Measurements from ENCODE around the gene TATDN2.
"Not testable (repeated sequence)": the region's sequence is repeated elsewhere in the genome, so short reads cannot be mapped to it uniquely, and the experiment has no call there.

The TATDN2 gene

DNA sequence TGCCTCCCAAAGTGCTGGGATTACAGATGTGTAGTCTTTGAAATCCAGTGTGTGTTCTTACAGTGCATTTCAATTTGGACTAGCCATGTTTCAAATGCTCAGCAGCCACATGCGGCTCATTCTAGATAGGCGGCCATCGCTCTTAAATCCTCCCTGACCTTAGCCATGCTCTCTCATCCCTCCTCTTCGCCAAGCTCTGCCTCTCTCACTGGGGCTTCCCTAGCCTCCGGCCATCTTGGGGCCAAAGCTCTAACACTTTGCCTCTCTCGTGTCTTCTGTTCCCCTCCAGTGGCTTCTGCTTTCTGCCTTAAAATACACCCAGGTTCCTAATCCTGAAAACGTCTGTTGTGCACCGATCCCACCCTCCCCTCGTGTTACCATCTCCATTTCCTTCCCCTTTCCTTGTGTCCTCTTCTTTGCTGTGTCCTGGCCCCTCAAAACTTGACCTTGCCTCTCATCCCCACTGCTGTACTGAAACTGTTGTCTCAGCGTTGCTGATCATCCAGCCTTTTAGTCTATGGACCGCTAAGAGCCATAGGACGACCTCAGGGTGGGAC, 45.8 kb downstream of the TATDN2 start:
- Histone ChIP-seq H3K9me3 (ENCODE audit: low read length) (no peaks in the 10 kb centered on the region), H2AFZ (ENCODE audit: low read depth, low read length) (no peak overlapping the region), H3K4me3 (ENCODE audit: low read length) (no peak overlapping the region), H3K27me3 (ENCODE audit: insufficient read depth, low read length) (no peaks in the 10 kb centered on the region), H3K4me1 (ENCODE audit: insufficient read depth, low read length) (no peaks in the 10 kb centered on the region), H3K36me3 (ENCODE audit: insufficient read depth, low read length) (peaks cover 22% of the 10 kb centered on the region)

DNA sequence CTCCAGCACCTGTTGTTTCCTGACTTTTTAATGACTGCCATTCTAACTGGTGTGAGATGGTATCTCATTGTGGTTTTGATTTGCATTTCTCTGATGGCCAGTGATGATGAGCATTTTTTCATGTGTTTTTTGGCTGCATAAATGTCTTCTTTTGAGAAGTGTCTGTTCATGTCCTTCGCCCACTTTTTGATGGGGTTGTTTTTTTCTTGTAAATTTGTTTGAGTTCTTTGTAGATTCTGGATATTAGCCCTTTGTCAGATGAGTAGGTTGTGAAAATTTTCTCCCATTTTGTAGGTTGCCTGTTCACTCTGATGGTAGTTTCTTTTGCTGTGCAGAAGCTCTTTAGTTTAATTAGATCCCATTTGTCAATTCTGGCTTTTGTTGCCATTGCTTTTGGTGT, 49.8 kb downstream of the TATDN2 start:
- not testable (repeated sequence) for H3K27me3 ChIP-seq (ENCODE audit: insufficient read depth, low read length); H3K4me1 ChIP-seq (ENCODE audit: insufficient read depth, low read length); H3K4me3 ChIP-seq (ENCODE audit: low read length); H2AFZ ChIP-seq (ENCODE audit: low read depth, low read length); H3K9me3 ChIP-seq (ENCODE audit: low read length)
- peaks cover 49% of the 10 kb centered on the region for H3K36me3 ChIP-seq (ENCODE audit: insufficient read depth, low read length)

DNA sequence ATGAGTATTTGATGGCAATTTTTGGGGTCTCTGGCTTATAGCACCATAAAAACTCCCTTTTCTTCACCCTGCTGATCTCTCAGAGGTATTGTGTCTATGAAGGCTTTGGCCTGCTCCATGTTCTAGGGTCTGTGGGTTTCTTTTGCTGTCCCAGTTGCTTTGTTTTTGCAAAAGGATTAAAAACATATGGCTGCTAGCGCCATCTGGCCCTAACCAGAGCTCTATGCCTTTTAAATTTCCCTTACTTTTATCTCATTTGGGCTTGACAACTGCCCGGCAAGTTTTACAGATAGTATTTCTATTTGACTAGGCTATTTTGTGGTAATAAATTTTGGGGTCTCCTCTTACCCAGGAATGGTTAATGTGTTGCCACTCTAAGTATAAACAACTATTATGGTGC, 50.9 kb downstream of the TATDN2 start:
- Histone ChIP-seq H3K9me3 (ENCODE audit: low read length) (no peaks in the 10 kb centered on the region), H3K4me3 (ENCODE audit: low read length) (no peak overlapping the region), H3K4me1 (ENCODE audit: insufficient read depth, low read length) (no peaks in the 10 kb centered on the region), H2AFZ (ENCODE audit: low read depth, low read length) (no peak overlapping the region), H3K36me3 (ENCODE audit: insufficient read depth, low read length) (peaks cover 54% of the 10 kb centered on the region), H3K27me3 (ENCODE audit: insufficient read depth, low read length) (no peaks in the 10 kb centered on the region)

DNA sequence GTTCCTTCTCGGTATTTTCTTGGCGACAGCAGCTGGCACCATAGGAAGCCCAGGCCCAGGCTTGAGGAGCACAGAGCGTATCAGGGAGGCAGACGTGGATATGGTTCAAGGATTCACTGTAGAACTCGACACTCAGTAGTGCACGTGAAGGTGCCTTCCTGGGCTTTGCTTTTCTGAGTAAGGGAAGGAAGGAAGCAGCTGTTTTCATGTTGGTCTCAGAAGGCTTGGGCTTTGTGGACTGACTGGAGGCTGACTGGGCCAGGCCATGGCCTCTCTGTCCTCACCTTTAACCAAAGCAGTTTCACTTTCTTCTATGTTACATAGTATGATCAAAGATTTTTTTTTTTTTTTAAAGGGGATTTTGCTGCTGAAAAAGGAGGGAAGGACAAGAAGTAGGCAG, 51.4 kb downstream of the TATDN2 start:
- H2AFZ ChIP-seq (ENCODE audit: low read depth, low read length), result no peak overlapping the region
- H3K4me3 ChIP-seq (ENCODE audit: low read length), result no peak overlapping the region
- peaks cover 59% of the 10 kb centered on the region for H3K36me3 ChIP-seq (ENCODE audit: insufficient read depth, low read length)
- no peaks in the 10 kb centered on the region for H3K4me1 ChIP-seq (ENCODE audit: insufficient read depth, low read length)
- H3K27me3 ChIP-seq (ENCODE audit: insufficient read depth, low read length), result no peaks in the 10 kb centered on the region
- H3K9me3 ChIP-seq (ENCODE audit: low read length), result no peaks in the 10 kb centered on the region

DNA sequence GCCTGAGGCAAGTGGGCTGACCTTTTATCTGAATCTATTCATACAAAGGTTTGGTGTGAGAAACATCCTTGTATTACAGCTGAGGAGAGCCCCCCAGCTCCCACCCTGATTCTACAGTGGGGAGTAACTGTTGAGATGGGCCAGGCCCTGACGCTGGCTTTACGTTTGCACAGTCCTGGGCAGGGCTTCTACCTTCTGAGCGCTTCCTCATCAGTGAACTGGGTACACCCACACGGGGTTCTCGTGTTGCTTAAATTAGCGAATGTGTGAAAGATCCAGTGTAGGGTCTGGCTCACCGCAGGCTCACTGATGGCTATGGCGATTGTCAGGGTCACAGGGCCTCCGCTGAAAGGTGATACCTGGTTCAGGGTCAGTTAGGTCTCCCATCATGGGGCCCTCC, 51.8 kb downstream of the TATDN2 start:
- Histone ChIP-seq H3K27me3 (ENCODE audit: insufficient read depth, low read length) (no peaks in the 10 kb centered on the region), H3K9me3 (ENCODE audit: low read length) (no peaks in the 10 kb centered on the region), H3K4me3 (ENCODE audit: low read length) (no peak overlapping the region), H2AFZ (ENCODE audit: low read depth, low read length) (no peak overlapping the region), H3K36me3 (ENCODE audit: insufficient read depth, low read length) (peaks cover 63% of the 10 kb centered on the region), H3K4me1 (ENCODE audit: insufficient read depth, low read length) (no peaks in the 10 kb centered on the region)

DNA sequence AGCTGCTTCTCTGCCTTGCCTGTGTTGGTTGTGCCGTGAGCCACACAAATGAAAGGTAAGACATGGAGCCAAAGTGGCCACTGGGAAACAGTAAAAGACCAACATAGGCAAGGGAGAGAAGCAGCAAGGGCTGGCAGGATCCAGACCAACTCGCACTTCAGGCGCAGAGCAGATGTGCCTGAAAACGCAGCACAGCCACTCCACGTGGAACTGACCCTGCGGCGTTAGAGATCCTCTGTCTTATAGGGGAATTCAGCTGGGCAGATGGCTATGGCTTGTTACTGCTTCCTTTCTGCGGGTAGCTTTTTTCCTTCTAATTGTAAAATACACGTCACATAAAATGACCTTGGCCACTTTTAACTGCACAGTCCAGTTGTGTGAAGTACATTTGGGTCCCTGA, 54.8 kb downstream of the TATDN2 start:
- H3K4me3 ChIP-seq (ENCODE audit: low read length), result no peak overlapping the region
- no peak overlapping the region for H2AFZ ChIP-seq (ENCODE audit: low read depth, low read length)
- H3K4me1 ChIP-seq (ENCODE audit: insufficient read depth, low read length), result no peaks in the 10 kb centered on the region
- peaks cover 80% of the 10 kb centered on the region for H3K36me3 ChIP-seq (ENCODE audit: insufficient read depth, low read length)
- H3K9me3 ChIP-seq (ENCODE audit: low read length), result no peaks in the 10 kb centered on the region
- no peaks in the 10 kb centered on the region for H3K27me3 ChIP-seq (ENCODE audit: insufficient read depth, low read length)

DNA sequence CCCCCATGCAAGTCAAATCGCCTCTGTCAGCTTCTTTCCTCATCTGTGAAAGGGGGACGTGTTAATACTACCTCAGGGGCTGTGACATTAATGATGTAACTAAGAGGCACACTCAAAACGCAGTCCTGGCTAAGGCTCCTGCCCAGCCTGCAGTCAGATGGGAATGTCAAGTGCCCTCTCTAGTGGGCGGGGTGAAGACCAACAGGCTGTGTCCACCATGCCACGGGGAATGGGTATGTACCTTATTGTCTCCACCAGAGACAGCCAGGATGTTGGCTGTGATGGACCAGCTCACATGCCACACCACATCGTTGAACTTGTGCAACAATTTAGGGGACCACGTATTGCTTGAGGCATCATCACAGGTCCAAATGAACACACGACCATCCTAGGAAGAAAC, 55.5 kb downstream of the TATDN2 start:
- no peaks in the 10 kb centered on the region for H3K9me3 ChIP-seq (ENCODE audit: low read length)
- no peak overlapping the region for H2AFZ ChIP-seq (ENCODE audit: low read depth, low read length)
- H3K4me3 ChIP-seq (ENCODE audit: low read length), result no peak overlapping the region
- peaks cover 83% of the 10 kb centered on the region for H3K36me3 ChIP-seq (ENCODE audit: insufficient read depth, low read length)
- no peaks in the 10 kb centered on the region for H3K27me3 ChIP-seq (ENCODE audit: insufficient read depth, low read length)
- H3K4me1 ChIP-seq (ENCODE audit: insufficient read depth, low read length), result no peaks in the 10 kb centered on the region

DNA sequence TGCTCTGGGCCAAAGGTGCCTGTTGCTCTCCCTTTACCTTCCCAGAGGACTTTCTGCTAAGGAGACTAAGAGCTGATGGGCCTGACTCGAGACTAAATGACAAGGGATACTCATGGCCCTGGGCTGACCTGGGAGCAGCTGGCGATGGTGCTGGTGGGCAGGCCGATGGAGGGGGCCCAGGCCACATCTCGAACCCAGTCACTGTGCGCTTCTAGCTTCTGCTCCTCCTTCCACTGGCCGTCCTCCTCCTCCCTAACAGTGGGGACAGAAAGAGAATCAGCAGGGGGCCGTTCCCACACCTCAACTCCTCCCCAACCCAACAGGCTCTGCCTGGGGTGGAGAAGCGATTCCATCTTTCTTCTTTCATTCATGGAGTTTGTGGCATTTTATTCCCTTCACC, 56.6 kb downstream of the TATDN2 start:
- Histone ChIP-seq H2AFZ (ENCODE audit: low read depth, low read length) (no peak overlapping the region), H3K4me1 (ENCODE audit: insufficient read depth, low read length) (no peaks in the 10 kb centered on the region), H3K9me3 (ENCODE audit: low read length) (no peaks in the 10 kb centered on the region), H3K27me3 (ENCODE audit: insufficient read depth, low read length) (no peaks in the 10 kb centered on the region), H3K4me3 (ENCODE audit: low read length) (no peak overlapping the region), H3K36me3 (ENCODE audit: insufficient read depth, low read length) (peaks cover 80% of the 10 kb centered on the region)

DNA sequence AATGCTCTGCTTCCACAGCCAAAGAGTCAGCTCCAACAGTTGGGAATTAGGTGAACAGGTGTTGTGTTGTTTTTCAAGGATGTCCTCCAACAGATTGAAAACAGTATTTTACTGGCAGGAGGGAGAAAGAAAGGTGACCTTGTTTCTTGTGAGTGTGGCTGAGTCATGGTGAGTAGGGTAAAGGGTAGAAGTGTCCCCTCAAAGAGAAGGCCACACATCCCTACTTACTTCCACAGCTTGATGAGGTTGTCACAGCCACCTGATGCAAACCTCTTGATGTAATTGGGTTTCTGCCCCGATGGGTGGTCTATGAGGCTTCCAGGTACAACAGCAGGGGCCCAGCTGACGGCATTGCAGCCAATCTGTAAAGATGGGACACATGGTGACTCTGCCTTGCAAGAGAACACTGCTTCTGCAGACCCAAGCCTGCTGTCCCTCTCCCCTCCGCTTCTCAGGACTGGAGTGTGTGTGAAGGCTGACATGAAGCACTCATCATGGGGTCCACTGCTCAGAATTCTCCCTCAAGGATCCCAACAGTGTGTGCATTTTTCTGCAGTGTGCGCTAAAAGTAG, 57.2 kb downstream of the TATDN2 start:
- H3K9me3 ChIP-seq (ENCODE audit: low read length), result no peaks in the 10 kb centered on the region
- no peak overlapping the region for H3K4me3 ChIP-seq (ENCODE audit: low read length)
- H3K27me3 ChIP-seq (ENCODE audit: insufficient read depth, low read length), result no peaks in the 10 kb centered on the region
- no peak overlapping the region for H2AFZ ChIP-seq (ENCODE audit: low read depth, low read length)
- no peaks in the 10 kb centered on the region for H3K4me1 ChIP-seq (ENCODE audit: insufficient read depth, low read length)
- H3K36me3 ChIP-seq (ENCODE audit: insufficient read depth, low read length), result peaks cover 78% of the 10 kb centered on the region

DNA sequence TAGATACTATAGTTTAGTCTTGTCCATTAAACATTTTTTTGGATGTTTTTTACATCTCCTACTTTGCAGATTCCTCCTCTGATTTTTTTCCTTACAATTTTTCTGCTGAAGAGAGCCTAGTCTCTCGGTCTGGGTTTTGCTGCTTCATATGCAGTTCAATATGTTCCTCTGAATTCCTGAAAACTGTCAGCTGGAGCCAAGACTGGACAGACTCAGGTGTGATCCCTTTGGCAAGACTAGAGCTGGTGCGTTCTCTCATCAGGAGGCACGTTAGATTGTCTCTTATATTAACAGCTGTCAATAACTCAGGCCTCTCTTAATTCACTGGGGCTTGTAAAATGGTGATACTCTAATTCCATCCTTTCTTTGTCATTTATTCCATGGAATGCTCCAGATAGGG, 57.9 kb downstream of the TATDN2 start:
- Histone ChIP-seq H3K4me1 (ENCODE audit: insufficient read depth, low read length) (no peaks in the 10 kb centered on the region), H3K4me3 (ENCODE audit: low read length) (no peak overlapping the region), H2AFZ (ENCODE audit: low read depth, low read length) (no peak overlapping the region), H3K36me3 (ENCODE audit: insufficient read depth, low read length) (peaks cover 78% of the 10 kb centered on the region), H3K27me3 (ENCODE audit: insufficient read depth, low read length) (no peaks in the 10 kb centered on the region), H3K9me3 (ENCODE audit: low read length) (no peaks in the 10 kb centered on the region)

DNA sequence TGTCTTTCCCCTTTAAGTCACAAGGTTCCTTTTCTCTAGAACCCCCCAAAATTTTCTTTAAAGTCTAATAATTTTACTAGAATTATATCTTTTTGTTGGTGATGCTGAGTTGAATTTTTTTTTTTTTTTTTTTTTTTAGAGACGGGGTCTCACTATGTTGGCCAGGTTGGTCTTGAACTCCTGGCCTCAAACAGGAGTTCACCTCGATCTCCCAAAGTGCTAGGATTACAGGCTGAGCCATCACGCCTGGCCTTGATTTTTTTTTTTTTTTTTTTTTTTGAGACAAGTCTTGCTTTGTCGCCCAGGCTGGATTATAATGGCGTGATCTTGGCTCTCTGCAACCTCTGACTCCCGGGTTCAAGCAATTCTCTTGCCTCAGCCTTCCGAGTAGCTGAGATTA, 60.4 kb downstream of the TATDN2 start:
- no peak overlapping the region for H2AFZ ChIP-seq (ENCODE audit: low read depth, low read length)
- H3K27me3 ChIP-seq (ENCODE audit: insufficient read depth, low read length), result no peaks in the 10 kb centered on the region
- peaks cover 80% of the 10 kb centered on the region for H3K36me3 ChIP-seq (ENCODE audit: insufficient read depth, low read length)
- H3K4me3 ChIP-seq (ENCODE audit: low read length), result no peak overlapping the region
- H3K9me3 ChIP-seq (ENCODE audit: low read length), result no peaks in the 10 kb centered on the region
- no peaks in the 10 kb centered on the region for H3K4me1 ChIP-seq (ENCODE audit: insufficient read depth, low read length)

DNA sequence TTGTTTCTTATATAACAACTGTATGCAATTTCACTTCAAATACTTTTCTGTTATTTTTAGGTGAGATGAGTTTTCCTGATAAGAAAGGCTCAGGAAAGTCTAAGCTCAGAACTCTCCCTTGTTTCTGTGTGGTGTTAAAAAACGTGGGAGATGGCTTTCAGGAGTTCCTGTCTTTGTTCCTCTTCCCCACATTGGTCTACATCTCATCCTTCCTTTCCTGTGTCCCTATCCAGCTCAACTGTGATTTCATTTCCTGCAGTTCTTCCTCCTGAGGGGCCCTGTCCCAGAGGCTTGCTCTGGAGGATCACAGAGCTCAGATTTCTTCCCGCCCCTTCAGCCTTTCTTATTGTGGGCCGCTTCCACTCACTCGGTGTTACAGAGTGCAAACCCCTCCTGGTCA, 61.5 kb downstream of the TATDN2 start:
- Histone ChIP-seq H2AFZ (ENCODE audit: low read depth, low read length) (no peak overlapping the region), H3K36me3 (ENCODE audit: insufficient read depth, low read length) (peaks cover 80% of the 10 kb centered on the region), H3K27me3 (ENCODE audit: insufficient read depth, low read length) (no peaks in the 10 kb centered on the region), H3K4me3 (ENCODE audit: low read length) (no peak overlapping the region), H3K4me1 (ENCODE audit: insufficient read depth, low read length) (no peaks in the 10 kb centered on the region), H3K9me3 (ENCODE audit: low read length) (no peaks in the 10 kb centered on the region)

DNA sequence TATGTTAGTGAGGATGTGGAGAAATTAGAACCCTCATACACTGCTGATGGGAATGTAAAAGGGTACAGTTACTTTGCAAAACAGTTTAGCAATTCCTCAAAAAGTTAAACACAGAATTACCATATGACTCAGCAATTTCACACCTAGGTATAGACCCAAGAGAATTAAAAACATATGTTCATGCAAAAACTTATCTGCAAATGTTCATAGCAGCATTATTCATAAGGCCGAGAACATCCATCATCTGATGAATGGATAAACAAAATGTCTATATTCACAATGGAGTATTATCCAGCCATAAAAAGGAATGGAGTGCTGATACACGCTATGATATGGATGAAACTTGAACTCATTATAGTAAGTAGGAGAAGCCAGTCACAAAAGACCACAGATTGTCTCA, 62.3 kb downstream of the TATDN2 start:
- no peak overlapping the region for H3K4me3 ChIP-seq (ENCODE audit: low read length)
- peaks cover 79% of the 10 kb centered on the region for H3K36me3 ChIP-seq (ENCODE audit: insufficient read depth, low read length)
- no peaks in the 10 kb centered on the region for H3K27me3 ChIP-seq (ENCODE audit: insufficient read depth, low read length)
- no peaks in the 10 kb centered on the region for H3K4me1 ChIP-seq (ENCODE audit: insufficient read depth, low read length)
- no peaks in the 10 kb centered on the region for H3K9me3 ChIP-seq (ENCODE audit: low read length)
- no peak overlapping the region for H2AFZ ChIP-seq (ENCODE audit: low read depth, low read length)

DNA sequence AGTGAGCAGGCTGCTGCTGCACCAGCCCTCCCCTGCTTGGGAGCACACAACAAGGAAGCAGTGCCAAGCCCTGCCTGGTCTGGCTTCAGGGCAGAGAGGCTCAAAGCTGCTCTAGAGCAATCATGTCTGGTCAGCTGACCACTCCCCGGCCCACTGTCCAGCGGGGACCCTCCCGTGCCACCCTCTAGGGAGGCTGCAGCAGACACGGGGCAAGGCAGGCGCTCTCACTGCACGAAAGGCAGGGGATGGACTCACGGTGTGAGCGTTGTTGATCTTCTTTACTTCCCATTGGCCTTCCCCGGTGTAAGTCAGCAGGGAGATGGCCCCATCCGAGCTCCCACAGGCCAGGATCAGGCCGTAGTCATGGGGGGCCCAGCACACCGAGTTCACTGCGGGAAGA, 63.5 kb downstream of the TATDN2 start:
- no peak overlapping the region for H2AFZ ChIP-seq (ENCODE audit: low read depth, low read length)
- H3K4me3 ChIP-seq (ENCODE audit: low read length), result no peak overlapping the region
- peaks cover 83% of the 10 kb centered on the region for H3K36me3 ChIP-seq (ENCODE audit: insufficient read depth, low read length)
- H3K27me3 ChIP-seq (ENCODE audit: insufficient read depth, low read length), result no peaks in the 10 kb centered on the region
- H3K9me3 ChIP-seq (ENCODE audit: low read length), result no peaks in the 10 kb centered on the region
- no peaks in the 10 kb centered on the region for H3K4me1 ChIP-seq (ENCODE audit: insufficient read depth, low read length)
